K562 (cell line): ENCODE data around the gene WDR90. TPM values are rescaled to one million over a fixed set of nuclear protein-coding genes. Genes with fewer than 3 reads are reported as not detected.

Experiments used
- ATAC-seq: fragments of 200-7000 bp; cut with Tn5 transposase; 3 replicates; pipeline ENCODE4 v1.9.1; 2020; ENCODE audit warnings: moderate library complexity
- BruUV-seq: library from RNA; stranded (reverse); fragments of 400-500 nt; replicated peaks from 2 replicates; lab custom pipeline; 2021; lab: Mats Ljungman, UMichigan
- CTCF ChIA-PET: fragments of 300-600 bp; formaldehyde crosslinking; extraction: SDS; loops from one replicate; lab custom pipeline; 2021; ENCODE audit warnings: low intra/inter-chr PET ratio; lab: Yijun Ruan, JAX
- POLR2A ChIA-PET: fragments of 300-600, 350-650 bp; sonication (Branson Sonifier 250); formaldehyde crosslinking; extraction: SDS; loops from one replicate; lab custom pipeline; 2021; ENCODE audit warnings: antibody characterized with exemption, inconsistent platforms; lab: Yijun Ruan, JAX
- DNase-seq, 4 experiments: peaks; one replicate each; pipeline versions ENCODE4 v3.0.0 to v3.0.0-alpha.2; 2011 to 2018; ENCODE audit warnings: low spot score in 3 of 4, mixed read lengths in 3 of 4; ENCODE audit errors: extremely low read depth in 1 of 4
- FAIRE-seq: peaks from 2 replicates; lab custom pipeline; 2011; peaks lifted over from hg19 to GRCh38; lab: Jason Lieb, UNC
- H2AFZ ChIP-seq: 2 replicates; pipeline ENCODE4 v1.6.0; 2011; ENCODE audit warnings: low read depth, low read length, control low read depth, inconsistent platforms
- H3K27ac ChIP-seq: fragments of 200-600 bp; 3 replicates; pipeline ENCODE4 v1.8.0; 2011; ENCODE audit warnings: low read depth, mild to moderate bottlenecking, control low read depth, inconsistent platforms, low read length, moderate library complexity, mixed read lengths; ENCODE audit errors: extremely low read depth
- H3K27me3 ChIP-seq, 2 experiments: fragments of 300-600 bp in 1 of 2; 2 replicates in 1 of 2; 3 replicates in 1 of 2; pipeline versions ENCODE4 v1.6.0 to v1.8.0; 2011; ENCODE audit warnings: inconsistent platforms in 2 of 2, low read length in 2 of 2, mild to moderate bottlenecking in 1 of 2, mixed read lengths in 1 of 2, moderate library complexity in 1 of 2; ENCODE audit not compliant: control insufficient read depth in 2 of 2, insufficient read depth in 2 of 2
- H3K36me3 ChIP-seq: fragments of 300-600 bp; 3 replicates; pipeline ENCODE4 v1.8.0; 2011; ENCODE audit warnings: mild to moderate bottlenecking, low read length, inconsistent platforms; ENCODE audit not compliant: control insufficient read depth, insufficient read depth
- H3K4me1 ChIP-seq, 2 experiments: fragments of 200-600 bp in 1 of 2; replicated peaks in 1 of 2; 2 replicates in 1 of 2; 3 replicates in 1 of 2; pipeline versions ENCODE4 v1.5.1 to v1.8.0; 2011; ENCODE audit warnings: inconsistent platforms in 2 of 2, low read length in 2 of 2, mild to moderate bottlenecking in 1 of 2, mixed read lengths in 1 of 2, moderate library complexity in 1 of 2; ENCODE audit not compliant: control insufficient read depth in 2 of 2, insufficient read depth in 2 of 2
- H3K4me2 ChIP-seq: 2 replicates; pipeline ENCODE4 v1.6.1; 2011; ENCODE audit warnings: low read length, control low read depth, inconsistent platforms, mixed read lengths; ENCODE audit not compliant: insufficient read depth
- H3K4me3 ChIP-seq: fragments of 200-600 bp; sonication (generic), shearing (Covaris generic); 2 replicates; pipeline ENCODE4 v1.5.1; 2016; ENCODE audit warnings: control low read depth, inconsistent platforms
- H3K79me2 ChIP-seq: fragments of 200-600 bp; 3 replicates; pipeline ENCODE4 v1.8.0; 2011; ENCODE audit warnings: low read length, inconsistent platforms; ENCODE audit not compliant: control insufficient read depth, insufficient read depth
- H3K9ac ChIP-seq, 2 experiments: 2 replicates each; pipeline versions ENCODE4 v1.6.0 to v1.6.1; 2011; ENCODE audit warnings: low read depth in 2 of 2, low read length in 2 of 2, control low read depth in 1 of 2, inconsistent platforms in 1 of 2, mild to moderate bottlenecking in 1 of 2, mixed read lengths in 1 of 2; ENCODE audit not compliant: insufficient read depth in 1 of 2
- H3K9me1 ChIP-seq: one replicate; pipeline ENCODE4 v1.6.0; 2011; ENCODE audit warnings: inconsistent platforms, mild to moderate bottlenecking, low read length, moderate library complexity; ENCODE audit not compliant: control insufficient read depth, insufficient read depth
- H3K9me3 ChIP-seq: replicated peaks from 2 replicates; pipeline ENCODE4 v1.5.1; 2011; ENCODE audit warnings: low read depth, low read length, inconsistent platforms; ENCODE audit not compliant: control insufficient read depth, insufficient read depth
- H4K20me1 ChIP-seq: replicated peaks from 2 replicates; pipeline ENCODE4 v1.6.1; 2011; ENCODE audit warnings: low read length, inconsistent platforms, mixed read lengths; ENCODE audit not compliant: control insufficient read depth, insufficient read depth
- PML ChIP-seq: IDR thresholded peaks from 2 replicates; pipeline ENCODE4 v1.6.1; 2012; ENCODE audit warnings: low read length, inconsistent platforms
- PURB ChIP-seq: sonication (generic); formaldehyde crosslinking; IDR thresholded peaks from 2 replicates; pipeline ENCODE4 v1.9.0; 2021; ENCODE audit warnings: low read depth, mild to moderate bottlenecking, missing genetic modification reagents
- RBFOX2 ChIP-seq: fragments of 200-400 bp; formaldehyde crosslinking; IDR thresholded peaks from 2 replicates; pipeline ENCODE4 v1.6.1; 2017; ENCODE audit warnings: low read depth, mild to moderate bottlenecking, low read length, moderate library complexity
- STAG1 ChIP-seq: sonication (generic); formaldehyde crosslinking; IDR thresholded peaks from 2 replicates; pipeline ENCODE4 v1.5.0; 2020; ENCODE audit warnings: missing genetic modification reagents, borderline replicate concordance
- ZEB2 ChIP-seq: fragments of 450-650 bp; IDR thresholded peaks from 2 replicates; pipeline ENCODE4 v1.6.1; 2016
- WGBS: fragments of 100-300 bp; shearing (Covaris generic); methylation state at CpG from one replicate; pipeline ENCODE4 v1.1.6; 2016; ENCODE audit warnings: low coverage, mixed read lengths; ENCODE audit not compliant: insufficient coverage; ENCODE audit errors: missing lambda C conversion rate; 5-methylcytosine and 5-hydroxymethylcytosine counted together
- in situ Hi-C: fragments of 300-500 bp; cut with MboI; formaldehyde crosslinking; loops from 4 replicates; pipeline ENCODE4 v1.15.0; 2018; ENCODE audit warnings: inconsistent platforms, mixed read lengths
- intact Hi-C: fragments of 100-400 bp; cut with micrococcal nuclease; formaldehyde crosslinking; loops from 2 replicates; pipeline ENCODE4 v1.14.2; 2022
- polyA plus RNA-seq, 8 experiments: library from polyadenylated mRNA; depleted of rRNA in 4 of 8; stranded (reverse) in 5 of 8; unstranded in 3 of 8; fragments of >200 nt; fragmentation: Nextera tagmentation in 2 of 8; fragmentation: Illumina TruSeq in 1 of 8; extraction: Ambion mirVana in 2 of 8; extraction: Trizol in 1 of 8; gene quantifications; 2 replicates each; pipeline versions ENCODE4 v1.2.1 to v1.2.3, GENCODE V29; 2011 to 2014; ENCODE audit warnings: inconsistent platforms in 1 of 8, missing spikeins in 1 of 8
- total RNA-seq, 7 experiments: library from RNA; depleted of rRNA in 6 of 7; stranded (reverse); fragments of >200 nt in 6 of 7; fragmentation: Illumina TruSeq in 2 of 7; extraction: Trizol in 2 of 7; gene quantifications; 2 replicates each; pipeline versions ENCODE4 v1.2.1 to v1.2.3, GENCODE V29; 2011 to 2021; ENCODE audit warnings: low replicate concordance in 1 of 7

WDR90 gene
- total and polyA plus RNA-seq, 9 of the 15 experiments (the other 6 are each of a cell fraction or from before 2014, with no cell fraction given) = 0.44 to 12.6 (median 3.3) TPM

DNA sequence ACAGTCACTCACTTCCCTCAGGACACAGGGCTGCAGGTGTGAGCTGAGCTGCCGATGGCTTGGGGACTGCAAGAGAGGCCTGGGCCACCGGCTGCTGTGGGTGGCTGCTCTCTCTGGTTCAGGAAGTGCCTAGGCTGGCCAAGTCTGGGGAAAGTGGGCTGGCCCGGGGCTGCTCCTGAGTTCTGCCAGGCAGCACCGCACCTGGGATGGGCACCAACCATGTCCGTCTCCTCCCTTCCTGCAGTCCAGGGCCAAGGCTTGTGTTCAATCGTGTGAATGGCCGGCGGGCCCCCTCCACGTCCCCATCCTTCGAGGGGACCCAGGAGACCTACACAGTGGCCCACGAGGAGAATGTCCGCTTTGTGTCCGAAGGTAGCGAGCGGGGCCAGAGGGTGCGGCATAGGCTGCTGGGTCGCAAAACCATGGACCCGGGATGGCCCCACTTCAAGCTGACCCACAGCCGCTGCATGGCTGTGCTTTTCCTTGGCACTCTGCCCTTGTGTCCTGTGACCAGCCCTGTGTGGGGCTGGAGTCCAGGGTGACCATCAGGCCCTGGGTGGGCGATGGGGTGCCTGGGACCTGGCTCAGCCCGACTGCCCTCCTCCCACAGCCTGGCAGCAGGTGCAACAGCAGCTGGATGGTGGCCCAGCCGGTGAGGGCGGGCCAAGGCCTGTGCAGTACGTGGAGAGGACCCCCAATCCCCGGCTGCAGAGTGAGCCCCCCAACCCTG lies 1.8 kb upstream of the WDR90 start:
- H3K4me2 ChIP-seq = no peak overlapping the region
- POLR2A ChIA-PET = no interaction called here
- intact Hi-C loops (no loop called here), in situ Hi-C loops (no loop called here)
- H3K36me3 ChIP-seq = peaks cover 51% of the 10 kb centered on the region; the same call in 2 of the 3 replicates
- no peak overlapping the region; a peak in 1 of 4 replicates for H3K9ac ChIP-seq
- DNase-seq = no peak
- H3K79me2 ChIP-seq = peaks cover 39% of the 10 kb centered on the region
- H3K27me3 ChIP-seq = no peaks in the 10 kb centered on the region
- TF ChIP-seq PURB (no peak), STAG1 (no peak), ZEB2 (no peak), RBFOX2 (0 out of 2 replicates have a peak, but pooled peaks have one; percentile 27), PML (0 out of 2 replicates have a peak, but pooled peaks have one; percentile 31)
- H3K9me1 ChIP-seq = no peaks in the 10 kb centered on the region
- 96% methylated on average over 19 of the region's 25 CpGs for WGBS
- no peak overlapping the region for H2AFZ ChIP-seq
- H3K27ac ChIP-seq = no peak overlapping the region
- no peak for ATAC-seq
- peaks cover 4 to 88% of the 10 kb centered on the region in 2 experiments; a peak in 3 of 5 replicates for H3K4me1 ChIP-seq
- H4K20me1 ChIP-seq = no peaks in the 10 kb centered on the region
- H3K9me3 ChIP-seq = no peaks in the 10 kb centered on the region
- FAIRE-seq = no peak
- no peak overlapping the region for H3K4me3 ChIP-seq
- no TSS peak for BruUV-seq
- CTCF ChIA-PET = no interaction called here
